Heart right ventricle (tissue), 16 donors: ENCODE results near the gene SLC25A48. TPM values are rescaled to one million over a fixed set of nuclear protein-coding genes. Genes with fewer than 3 reads are reported as not detected.

Experiments
- ATAC-seq, 8 donors: fragments of 200-7000 bp; cut with Tn5 transposase; one replicate each; pipeline ENCODE4 v1.9.1; 2020; ENCODE audit warnings: mild to moderate bottlenecking in 8 of 8, moderate library complexity in 8 of 8, moderate number of reproducible peaks in 1 of 8
- DNase-seq, 2 donors: peaks; one replicate each; pipeline ENCODE4 v3.0.0-alpha.2; 2020
- H3K27ac ChIP-seq, 10 donors: fragments of 200-600 bp; sonication (generic) in 2 of 10; one replicate each; pipeline versions ENCODE4 v1.5.0 to v1.8.0; 2020 to 2022; ENCODE audit warnings: mild to moderate bottlenecking in 3 of 10
- H3K27me3 ChIP-seq, 7 donors: fragments of 200-600 bp; one replicate each; pipeline ENCODE4 v1.8.0; 2021 to 2022; ENCODE audit warnings: mild to moderate bottlenecking in 2 of 7
- H3K36me3 ChIP-seq, 9 donors: fragments of 200-600 bp; sonication (generic) in 1 of 9; one replicate each; pipeline versions ENCODE4 v1.5.0 to v1.8.0; 2020 to 2022; ENCODE audit warnings: mild to moderate bottlenecking in 2 of 9
- H3K4me1 ChIP-seq, 9 donors: fragments of 200-600 bp; sonication (generic) in 1 of 9; one replicate each; pipeline versions ENCODE4 v1.5.0 to v1.8.0; 2020 to 2022; ENCODE audit warnings: mild to moderate bottlenecking in 4 of 9
- H3K4me3 ChIP-seq, 10 donors: fragments of 200-600 bp; sonication (generic) in 2 of 10; one replicate each; pipeline versions ENCODE4 v1.5.0 to v1.8.0; 2020 to 2022; ENCODE audit warnings: mild to moderate bottlenecking in 7 of 10, moderate library complexity in 2 of 10
- H3K9me3 ChIP-seq, 11 donors: fragments of 200-600 bp in 10 of 11; sonication (generic) in 2 of 11; one replicate each; pipeline versions ENCODE4 v1.5.0 to v1.8.0; 2013 to 2022; ENCODE audit warnings: mild to moderate bottlenecking in 2 of 11, control low read depth in 1 of 11, moderate library complexity in 1 of 11
- CTCF ChIP-seq, 9 donors: fragments of 200-600 bp; sonication (generic) in 2 of 9; IDR thresholded peaks; one replicate each; pipeline versions ENCODE4 v1.5.0 to v1.8.0; 2021 to 2022; ENCODE audit warnings: antibody characterized with exemption in 9 of 9, mild to moderate bottlenecking in 5 of 9, moderate library complexity in 1 of 9
- WGBS, 2 donors: extraction: QIAGEN DNeasy Blood & Tissue Kit; methylation state at CpG; one replicate each; pipeline ENCODE4 v1.1.7; 2013; ENCODE audit warnings: inconsistent platforms in 1 of 2; 5-methylcytosine and 5-hydroxymethylcytosine counted together
- intact Hi-C, 10 donors: fragments of 100-400 bp; cut with DNase I; formaldehyde crosslinking; loops; one replicate each; pipeline versions ENCODE4 v1.11.1 to v1.14.2; 2022
- polyA plus RNA-seq, 2 donors: library from polyadenylated mRNA; stranded (reverse); fragments of 200-250 nt; gene quantifications; one replicate each; pipeline ENCODE4 v1.2.3, GENCODE V29; 2013
- total RNA-seq, 10 donors: library from RNA; stranded (reverse); fragmentation: NEBNext Ultra II Directional in 3 of 10; extraction: Animal tissue kit (Norgen Biotek cat#: 25700) in 3 of 10; gene quantifications; one replicate each; pipeline versions ENCODE4 v1.2.1 to v1.2.4, GENCODE V29; 2021 to 2023
- donor health status: Arrhythmogenic right ventricular cardiomyopathy.
- donor health status: ischemic (EF 13 %, LVEDD 7.1; RV severe dilation, severe dysfunction).
- donor health status: healthy with polysubstance abuse.
- donor health status: DM: no; HTN: yes; CAD: no.
- donor health status: DM: no; HTN: no; CAD: no.
- donor health status: ischemic (EF 25% LVEDD 6.9; RV normal size, moderate dysfunction).
- donor health status: ischemic (EF 25% LVEDD 5.7; RV mildly dilated, moderate dysfunction).
- donor health status: healthy.
- donor health status: DM: yes; HTN: yes; CAD: no.
- donor health status: Ischemic cardiomyopathy.
- donor health status: ischemic (EF 35%, LVEDD 5.7; RV mildly dilated, moderate dysfunction).
- donor health status: nonischemic (EF 11% LVEDD 7.7; RV severe dilation, severe dysfunction).
- donor health status: DM: yes; HTN: yes; CAD: no.
- donor health status: PGD.
- donor health status: ischemic (EF 29% LVEDD 5.4; RV normal size, mild dysfunction).
- donor health status: nonischemic (EF 23%, LVEDD 6.1; RV moderate dilation, normal function).

The SLC25A48 gene
- total and polyA plus RNA-seq, 12 donors, result 0.16 to 10.8 (median 0.25) TPM; not detected in 7

GRCh38 chr5:135886136-135886535 lies 51.7 kb downstream of the SLC25A48 start:
- intact Hi-C loops, result loop anchor here in 9 of 10 donors (2.0 to 10.0 kb wide), 9 partner anchors 56 to 327 kb away; no protein-coding TSS in a partner anchor
- ATAC-seq, result no peak
- H3K4me1 ChIP-seq, result peaks cover 0 to 11% (median 4%) of the 10 kb centered on the region in 9 donors
- H3K27me3 ChIP-seq, result peaks cover 0 to 59% (median 42%) of the 10 kb centered on the region in 7 donors
- no peak for DNase-seq
- no peak overlapping the region for H3K4me3 ChIP-seq
- WGBS, 2 donors, result 51 to 53% methylated on average over 4 of the region's 4 CpGs
- H3K9me3 ChIP-seq, result no peaks in the 10 kb centered on the region
- H3K36me3 ChIP-seq, result no peaks in the 10 kb centered on the region
- TF ChIP-seq CTCF (IDR thresholded peaks at IDR 0.05), result no peak
- H3K27ac ChIP-seq, result no peak overlapping the region

- H3K4me3 ChIP-seq, result no peak overlapping the region
- peaks cover 0 to 46% (median 31%) of the 10 kb centered on the region in 7 donors for H3K27me3 ChIP-seq
- ATAC-seq (peak; percentile 69 to 89 (median 84)), DNase-seq (peak; percentile 27 to 37)
- H3K4me1 ChIP-seq, result peaks cover 0 to 19% (median 4%) of the 10 kb centered on the region in 9 donors
- peak; percentile 62 to 91 (median 88) for TF ChIP-seq CTCF (IDR thresholded peaks at IDR 0.05)
- H3K27ac ChIP-seq, result no peak overlapping the region
- H3K36me3 ChIP-seq, result no peaks in the 10 kb centered on the region
- WGBS, 2 donors, result 10% methylated on average over 8 of the region's 8 CpGs
- no peaks in the 10 kb centered on the region for H3K9me3 ChIP-seq
- intact Hi-C loops, result loop anchor here in 9 of 10 donors (1.0 to 10.0 kb wide), 10 partner anchors 55 to 325 kb away; no protein-coding TSS in a partner anchor
These were observed 53.0 kb downstream of the SLC25A48 start for GRCh38 chr5:135887447-135887864.

- WGBS, 2 donors, result 74 to 77% methylated on average over 13 of the region's 13 CpGs
- Histone ChIP-seq H3K9me3 (no peaks in the 10 kb centered on the region), H3K36me3 (no peaks in the 10 kb centered on the region), H3K4me1 (peaks cover 0 to 19% (median 4%) of the 10 kb centered on the region in 9 donors), H3K4me3 (no peak overlapping the region), H3K27ac (no peak overlapping the region), H3K27me3 (peaks cover 0 to 40% (median 25%) of the 10 kb centered on the region in 7 donors)
- no peak for TF ChIP-seq CTCF (IDR thresholded peaks at IDR 0.05)
- DNase-seq (no peak), ATAC-seq (peak in 2 of 8 donors; percentile 29 to 37)
- intact Hi-C loops, result loop anchor here in 9 of 10 donors (1.0 to 10.0 kb wide), 10 partner anchors 54 to 325 kb away; no protein-coding TSS in a partner anchor
These were observed 53.6 kb downstream of the SLC25A48 start for GRCh38 chr5:135887881-135888614.

GRCh38 chr5:135890296-135890695 lies 55.8 kb downstream of the SLC25A48 start:
- Histone ChIP-seq H3K9me3 (no peaks in the 10 kb centered on the region), H3K36me3 (no peaks in the 10 kb centered on the region), H3K27ac (no peak overlapping the region), H3K4me1 (peaks cover 0 to 19% (median 4%) of the 10 kb centered on the region in 9 donors), H3K27me3 (peaks cover 0 to 29% (median 16%) of the 10 kb centered on the region in 7 donors), H3K4me3 (no peak overlapping the region)
- ATAC-seq, result peak in 3 of 8 donors; percentile 49 to 60 (median 49)
- TF ChIP-seq CTCF (IDR thresholded peaks at IDR 0.05), result no peak
- 28 to 35% methylated on average over 2 of the region's 2 CpGs for WGBS, 2 donors
- no peak for DNase-seq
- intact Hi-C loops, result loop anchor here in 1 of 10 donors (2.0 kb wide), 1 partner anchor 321 kb away; no protein-coding TSS in a partner anchor
